Activated CD8-positive, alpha-beta T cell treated with anti-CD3 and anti-CD28 coated beads for 36 hours (primary cell): ENCODE results near the gene LAMA4. TPM values are rescaled to one million over a fixed set of nuclear protein-coding genes. Genes with fewer than 3 reads are reported as not detected.

Source experiments
- ATAC-seq: fragments of 200-7000 bp; cut with Tn5 transposase; one replicate; pipeline ENCODE4 v1.10.0; 2021; ENCODE audit warnings: mild to moderate bottlenecking, moderate library complexity
- CTCF ChIA-PET: fragments of 350-600 bp; sonication (Branson Sonifier 250); formaldehyde crosslinking; loops from one replicate; lab custom pipeline; 2021; ENCODE audit warnings: antibody characterized with exemption; lab: Charles Lee
- POLR2A ChIA-PET: fragments of 350-600 bp; sonication (Branson Sonifier 250); formaldehyde crosslinking; loops from one replicate; lab custom pipeline; 2021; ENCODE audit warnings: antibody characterized with exemption; lab: Charles Lee
- DNase-seq: peaks from one replicate; pipeline ENCODE4 v3.0.0-alpha.2; 2020
- H3K27ac Mint-ChIP-seq: one replicate; pipeline ENCODE4 v1.8.0; 2021; ENCODE audit warnings: mild to moderate bottlenecking, mixed read lengths
- H3K27me3 Mint-ChIP-seq: one replicate; pipeline ENCODE4 v1.8.0; 2021; ENCODE audit warnings: mixed read lengths
- H3K36me3 Mint-ChIP-seq: one replicate; pipeline ENCODE4 v1.8.0; 2021; ENCODE audit warnings: low read depth, mixed read lengths
- H3K4me1 Mint-ChIP-seq: one replicate; pipeline ENCODE4 v1.8.0; 2021; ENCODE audit warnings: low read depth, mixed read lengths
- H3K4me3 Mint-ChIP-seq: one replicate; pipeline ENCODE4 v1.8.0; 2021; ENCODE audit warnings: mild to moderate bottlenecking, moderate library complexity, mixed read lengths
- H3K9me3 Mint-ChIP-seq: one replicate; pipeline ENCODE4 v1.8.0; 2021; ENCODE audit warnings: mixed read lengths
- intact Hi-C: fragments of 100-400 bp; cut with micrococcal nuclease; formaldehyde crosslinking; loops from one replicate; pipeline ENCODE4 v1.10.0; 2022
- total RNA-seq, 2 experiments: library from RNA; stranded (reverse); gene quantifications; one replicate each; pipeline ENCODE4 v1.2.3, GENCODE V29; 2021
- TF ChIP-seq, protein P1 (sequence below): fragments of 200-600 bp; IDR thresholded peaks from one replicate; pipeline ENCODE4 v1.8.0; 2022; ENCODE audit warnings: antibody characterized with exemption, mild to moderate bottlenecking

LAMA4 gene
- total RNA-seq, 2 experiments from 2014 or later, result not detected

DNA sequence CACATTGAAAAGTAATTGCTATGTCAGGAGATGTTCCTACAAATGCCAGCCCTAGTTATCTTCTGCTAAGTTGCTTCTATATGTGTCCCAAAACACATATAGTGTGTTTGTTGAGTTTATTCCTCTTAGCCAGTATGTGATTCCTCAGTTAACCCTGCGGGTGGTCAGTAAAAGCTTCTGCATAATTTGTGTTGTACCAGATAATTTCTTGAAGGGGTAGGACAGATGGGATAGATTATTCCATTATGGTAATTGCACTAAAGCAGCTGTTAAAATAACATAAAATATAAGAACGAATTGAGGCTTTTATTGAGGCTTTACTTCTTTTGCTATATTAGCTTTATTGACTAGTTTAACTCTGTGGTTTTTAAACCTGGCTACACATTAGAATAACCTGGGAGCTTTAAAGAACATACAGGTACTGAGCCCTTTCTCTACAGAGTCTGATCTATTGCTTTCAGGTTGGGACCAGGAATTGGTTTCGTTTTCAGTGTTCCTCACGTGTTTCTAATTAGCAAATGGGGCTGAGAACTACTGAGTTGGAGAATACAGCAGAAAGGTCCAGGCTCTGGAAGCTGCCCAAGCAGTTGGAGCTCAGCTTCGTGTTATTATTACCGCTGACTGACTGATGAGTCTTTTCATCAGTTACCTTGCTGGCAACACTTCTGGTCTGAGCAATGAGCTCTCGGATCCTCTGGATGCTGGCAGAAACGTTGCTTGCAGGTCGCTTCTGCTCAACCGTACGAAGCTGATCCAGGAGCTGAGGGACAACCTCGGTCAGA is 110.0 kb downstream of the LAMA4 start:
- no peaks in the 10 kb centered on the region for H3K36me3 Mint-ChIP-seq
- ChIA-PET CTCF (interaction anchor here (1.2 to 2.6 kb wide), 2 partner anchors 19 to 21 kb away, joined by 4 to 19 read pairs; no protein-coding TSS in a partner anchor), POLR2A (interaction anchor here (0.6 kb wide), 1 partner anchor 53 kb away, joined by 3 read pairs; no protein-coding TSS in a partner anchor)
- DNase-seq (no peak), ATAC-seq (no peak)
- TF ChIP-seq, protein P1, sequence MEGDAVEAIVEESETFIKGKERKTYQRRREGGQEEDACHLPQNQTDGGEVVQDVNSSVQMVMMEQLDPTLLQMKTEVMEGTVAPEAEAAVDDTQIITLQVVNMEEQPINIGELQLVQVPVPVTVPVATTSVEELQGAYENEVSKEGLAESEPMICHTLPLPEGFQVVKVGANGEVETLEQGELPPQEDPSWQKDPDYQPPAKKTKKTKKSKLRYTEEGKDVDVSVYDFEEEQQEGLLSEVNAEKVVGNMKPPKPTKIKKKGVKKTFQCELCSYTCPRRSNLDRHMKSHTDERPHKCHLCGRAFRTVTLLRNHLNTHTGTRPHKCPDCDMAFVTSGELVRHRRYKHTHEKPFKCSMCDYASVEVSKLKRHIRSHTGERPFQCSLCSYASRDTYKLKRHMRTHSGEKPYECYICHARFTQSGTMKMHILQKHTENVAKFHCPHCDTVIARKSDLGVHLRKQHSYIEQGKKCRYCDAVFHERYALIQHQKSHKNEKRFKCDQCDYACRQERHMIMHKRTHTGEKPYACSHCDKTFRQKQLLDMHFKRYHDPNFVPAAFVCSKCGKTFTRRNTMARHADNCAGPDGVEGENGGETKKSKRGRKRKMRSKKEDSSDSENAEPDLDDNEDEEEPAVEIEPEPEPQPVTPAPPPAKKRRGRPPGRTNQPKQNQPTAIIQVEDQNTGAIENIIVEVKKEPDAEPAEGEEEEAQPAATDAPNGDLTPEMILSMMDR, result no peak
- no peak overlapping the region for H3K27ac Mint-ChIP-seq
- H3K27me3 Mint-ChIP-seq, result peaks cover 6% of the 10 kb centered on the region
- H3K4me1 Mint-ChIP-seq, result peaks cover 1% of the 10 kb centered on the region
- H3K4me3 Mint-ChIP-seq, result no peak overlapping the region
- no peaks in the 10 kb centered on the region for H3K9me3 Mint-ChIP-seq
- intact Hi-C loops, result no loop called here

DNA sequence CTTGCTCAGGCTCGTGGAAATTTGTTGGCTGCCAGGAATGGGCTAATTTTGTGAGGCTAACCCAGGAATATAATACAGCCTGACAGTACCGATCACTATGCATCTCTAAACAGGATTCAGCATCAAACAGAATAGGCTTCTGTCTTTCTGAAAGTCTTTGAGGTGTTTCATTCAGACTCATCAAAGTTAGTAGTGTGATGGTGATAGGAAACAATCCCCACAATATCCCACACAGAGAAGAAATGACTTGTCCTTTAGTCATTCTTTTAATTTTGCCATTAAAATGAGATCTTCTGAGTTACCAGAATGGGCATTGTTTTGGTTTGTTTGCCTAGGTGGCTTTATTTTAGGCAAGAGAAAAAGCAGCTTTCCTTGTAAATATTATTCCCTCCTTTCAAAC is 112.7 kb downstream of the LAMA4 start:
- no peak for ATAC-seq
- Mint-ChIP-seq H3K27ac (no peak overlapping the region), H3K4me3 (no peak overlapping the region), H3K27me3 (peaks cover 5% of the 10 kb centered on the region), H3K4me1 (peaks cover 1% of the 10 kb centered on the region), H3K9me3 (no peaks in the 10 kb centered on the region), H3K36me3 (no peaks in the 10 kb centered on the region)
- DNase-seq, result no peak
- intact Hi-C loops, result no loop called here
- CTCF ChIA-PET, result no interaction called here
- POLR2A ChIA-PET, result no interaction called here
- TF ChIP-seq, protein P1, result no peak

DNA sequence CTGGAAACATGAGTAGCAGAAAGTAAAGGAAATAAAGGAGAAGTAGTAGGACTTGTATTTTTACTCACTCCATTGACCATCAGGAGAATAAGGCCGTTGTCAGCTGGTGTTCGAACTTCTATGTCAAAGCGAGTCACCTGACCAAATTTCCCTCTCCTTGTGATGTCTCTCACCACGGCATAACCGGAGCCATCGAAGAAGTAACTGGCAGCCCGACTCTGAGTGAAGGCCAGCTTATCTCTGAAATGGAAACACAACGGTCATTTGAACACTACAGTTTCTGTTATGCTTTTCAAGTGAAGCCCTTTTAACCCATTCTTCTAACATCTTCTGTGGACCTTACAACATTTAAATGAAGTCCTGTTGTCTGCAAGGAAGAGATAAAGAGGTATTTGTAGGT is 115.3 kb downstream of the LAMA4 start:
- peaks cover under 1% of the 10 kb centered on the region for H3K4me1 Mint-ChIP-seq
- CTCF ChIA-PET, result interaction anchor here (0.8 kb wide), 1 partner anchor 25 kb away, joined by 3 read pairs; no protein-coding TSS in a partner anchor
- H3K27me3 Mint-ChIP-seq, result peaks cover 5% of the 10 kb centered on the region
- no peak overlapping the region for H3K27ac Mint-ChIP-seq
- H3K36me3 Mint-ChIP-seq, result no peaks in the 10 kb centered on the region
- TF ChIP-seq, protein P1, result no peak
- intact Hi-C loops, result no loop called here
- POLR2A ChIA-PET, result no interaction called here
- DNase-seq (no peak), ATAC-seq (no peak)
- H3K4me3 Mint-ChIP-seq, result no peak overlapping the region
- no peaks in the 10 kb centered on the region for H3K9me3 Mint-ChIP-seq

DNA sequence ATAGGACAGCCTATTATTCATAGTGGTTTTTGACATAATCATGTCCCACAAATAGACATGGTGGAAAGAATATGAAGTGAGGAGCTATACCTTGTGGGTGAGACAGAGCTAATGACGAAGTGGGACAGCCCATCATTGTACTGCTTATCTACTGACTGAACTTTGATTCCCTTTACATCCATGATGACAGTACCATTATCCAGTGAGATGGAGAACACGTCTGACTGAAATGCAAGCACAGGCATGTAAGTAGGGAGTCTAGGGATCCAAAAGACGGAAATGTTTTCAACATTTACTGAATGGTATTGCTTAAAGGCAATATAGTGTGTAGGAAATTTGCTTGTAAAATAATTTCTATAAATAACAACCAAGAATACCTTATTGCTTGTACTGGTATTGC is 123.5 kb downstream of the LAMA4 start:
- TF ChIP-seq, protein P1, result no peak
- intact Hi-C loops, result no loop called here
- Mint-ChIP-seq H3K9me3 (no peaks in the 10 kb centered on the region), H3K4me1 (no peaks in the 10 kb centered on the region), H3K27ac (no peak overlapping the region), H3K4me3 (no peak overlapping the region), H3K36me3 (no peaks in the 10 kb centered on the region), H3K27me3 (peaks cover 11% of the 10 kb centered on the region)
- ChIA-PET CTCF (interaction anchor here (1.0 kb wide), 1 partner anchor 28 kb away, joined by 3 read pairs; no protein-coding TSS in a partner anchor), POLR2A (no interaction called here)
- DNase-seq, result no peak
- no peak for ATAC-seq

DNA sequence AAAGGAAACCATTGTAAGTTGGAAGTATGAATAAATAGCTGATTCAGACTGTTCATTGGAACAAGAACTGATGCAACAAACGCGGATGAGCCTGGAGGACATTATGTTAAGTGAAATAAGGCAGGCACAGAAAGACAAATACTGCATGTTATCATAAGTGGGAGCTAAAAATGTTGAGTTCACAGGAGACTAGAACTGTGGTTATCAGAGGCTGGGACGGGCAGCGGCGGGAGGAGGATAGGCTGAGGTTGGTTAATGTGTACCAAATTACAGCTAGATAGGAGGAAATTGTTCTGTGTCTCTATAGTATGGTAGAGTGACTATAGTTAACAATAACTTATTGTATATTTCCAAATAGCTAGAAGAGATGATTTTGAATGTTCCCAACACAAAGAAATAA is 126.2 kb downstream of the LAMA4 start:
- ChIA-PET CTCF (interaction anchor here (0.7 to 1.0 kb wide), 4 partner anchors 10 to 36 kb away, joined by 3 to 4 read pairs (median 3); no protein-coding TSS in a partner anchor), POLR2A (no interaction called here)
- Mint-ChIP-seq H3K27me3 (peaks cover 11% of the 10 kb centered on the region), H3K4me3 (no peak overlapping the region), H3K27ac (no peak overlapping the region), H3K36me3 (no peaks in the 10 kb centered on the region), H3K9me3 (no peaks in the 10 kb centered on the region), H3K4me1 (no peaks in the 10 kb centered on the region)
- ATAC-seq, result no peak
- TF ChIP-seq, protein P1, result no peak
- DNase-seq, result no peak
- intact Hi-C loops, result no loop called here
